GM23338 (cell line): ENCODE results near the gene TREML2. TPM values are rescaled to one million over a fixed set of nuclear protein-coding genes. Genes with fewer than 3 reads are reported as not detected.

Experiments used
- ATAC-seq: fragments of 200-7000 bp; cut with Tn5 transposase; 3 replicates; pipeline ENCODE4 v1.9.1; 2020
- DNase-seq: peaks from one replicate; pipeline ENCODE4 v3.0.0-alpha.2; 2015; ENCODE audit warnings: low spot score
- H2AFZ ChIP-seq: fragments of 200-600 bp; sonication (generic); 2 replicates; pipeline ENCODE4 v1.8.0; 2016; ENCODE audit warnings: antibody characterized with exemption, mild to moderate bottlenecking, moderate library complexity
- H3F3A ChIP-seq: fragments of 200-600 bp; sonication (generic); replicated peaks from 2 replicates; pipeline ENCODE4 v1.8.0; 2017; ENCODE audit warnings: antibody characterized with exemption, mixed run types, low read depth
- H3K27ac ChIP-seq: fragments of 200-600 bp; sonication (generic); 2 replicates; pipeline ENCODE4 v1.6.1; 2016; ENCODE audit warnings: low read depth
- H3K27me3 ChIP-seq: fragments of 200-600 bp; sonication (generic); 2 replicates; pipeline ENCODE4 v1.8.0; 2016; ENCODE audit warnings: mild to moderate bottlenecking, mixed run types, moderate library complexity; ENCODE audit not compliant: insufficient read depth
- H3K36me3 ChIP-seq: fragments of 200-600 bp; sonication (generic); 2 replicates; pipeline ENCODE4 v1.8.0; 2016; ENCODE audit warnings: mild to moderate bottlenecking; ENCODE audit not compliant: insufficient read depth
- H3K4me1 ChIP-seq: fragments of 200-600 bp; sonication (generic); 2 replicates; pipeline ENCODE4 v1.8.0; 2016; ENCODE audit warnings: mild to moderate bottlenecking, moderate library complexity; ENCODE audit not compliant: insufficient read depth
- H3K4me2 ChIP-seq: fragments of 200-600 bp; sonication (generic); 2 replicates; pipeline ENCODE4 v1.7.1; 2017; ENCODE audit warnings: mixed run types
- H3K4me3 ChIP-seq: fragments of 200-600 bp; sonication (generic); 2 replicates; pipeline ENCODE4 v1.6.1; 2016; ENCODE audit warnings: mixed run types
- H3K79me2 ChIP-seq: fragments of 200-600 bp; sonication (generic); replicated peaks from 2 replicates; pipeline ENCODE4 v1.8.0; 2017; ENCODE audit warnings: mild to moderate bottlenecking; ENCODE audit not compliant: insufficient read depth
- H3K9me2 ChIP-seq: fragments of 200-600 bp; sonication (generic); 2 replicates; pipeline ENCODE4 v1.8.0; 2017; ENCODE audit not compliant: insufficient read depth
- H4K20me1 ChIP-seq: fragments of 200-600 bp; sonication (generic); replicated peaks from 2 replicates; pipeline ENCODE4 v1.8.0; 2017; ENCODE audit warnings: mild to moderate bottlenecking; ENCODE audit not compliant: insufficient read depth
- H3K27ac Mint-ChIP-seq: 2 replicates; pipeline ENCODE4 v1.8.0; 2020; ENCODE audit warnings: inconsistent platforms, mild to moderate bottlenecking, moderate library complexity, mixed read lengths
- H3K27me3 Mint-ChIP-seq: 3 replicates; pipeline ENCODE4 v1.8.0; 2022; ENCODE audit warnings: low read depth, mild to moderate bottlenecking, moderate library complexity, mixed read lengths, inconsistent platforms; ENCODE audit not compliant: insufficient read depth, poor library complexity
- H3K36me3 Mint-ChIP-seq: 3 replicates; pipeline ENCODE4 v1.8.0; 2021; ENCODE audit warnings: low read depth, mild to moderate bottlenecking, inconsistent platforms, moderate library complexity, mixed read lengths
- H3K4me1 Mint-ChIP-seq: 3 replicates; pipeline ENCODE4 v1.8.0; 2020; ENCODE audit warnings: mild to moderate bottlenecking, inconsistent platforms, mixed read lengths
- H3K4me3 Mint-ChIP-seq: 3 replicates; pipeline ENCODE4 v1.8.0; 2021; ENCODE audit warnings: moderate library complexity, mild to moderate bottlenecking, inconsistent platforms, mixed read lengths
- H3K9me3 Mint-ChIP-seq: 3 replicates; pipeline ENCODE4 v1.8.0; 2020; ENCODE audit warnings: moderate library complexity, mild to moderate bottlenecking, inconsistent platforms, mixed read lengths
- CREB1 ChIP-seq: fragments of 250-450 bp; sonication (Bioruptor Pico); IDR thresholded peaks from 2 replicates; pipeline ENCODE4 v1.5.0; 2020; ENCODE audit warnings: low read depth, mild to moderate bottlenecking, moderate library complexity
- CTCF ChIP-seq, 2 experiments: fragments of 200-600 bp in 1 of 2; sonication (generic) in 1 of 2; conservative IDR thresholded peaks; 2 replicates each; pipeline versions ENCODE4 v1.5.1 to v1.6.1; 2016 to 2017; ENCODE audit warnings: antibody characterized with exemption in 2 of 2, low read depth in 2 of 2, mild to moderate bottlenecking in 2 of 2, moderate library complexity in 1 of 2
- ETS1 ChIP-seq: IDR thresholded peaks from 2 replicates; pipeline ENCODE4 v1.6.1; 2016; ENCODE audit warnings: antibody characterized with exemption
- EZH2 ChIP-seq: fragments of 200-600 bp; sonication (generic); IDR thresholded peaks from one replicate; pipeline ENCODE4 v1.8.0; 2017; ENCODE audit warnings: antibody characterized with exemption, mild to moderate bottlenecking, low read depth; ENCODE audit not compliant: unreplicated experiment
- EZH2phosphoT487 ChIP-seq: fragments of 200-600 bp; sonication (generic); IDR thresholded peaks from one replicate; pipeline ENCODE4 v1.8.1; 2018; ENCODE audit warnings: antibody characterized with exemption; ENCODE audit not compliant: unreplicated experiment
- JUNB ChIP-seq: IDR thresholded peaks from one replicate; pipeline ENCODE4 v1.6.1; 2016; ENCODE audit warnings: antibody characterized with exemption; ENCODE audit not compliant: unreplicated experiment
- NANOG ChIP-seq: IDR thresholded peaks from 2 replicates; pipeline ENCODE4 v1.6.1; 2016; ENCODE audit warnings: antibody characterized with exemption, borderline replicate concordance
- POLR2AphosphoS5 ChIP-seq: IDR thresholded peaks from 2 replicates; pipeline ENCODE4 v1.6.1; 2016; ENCODE audit warnings: antibody characterized with exemption, low read depth
- REST ChIP-seq: IDR thresholded peaks from one replicate; pipeline ENCODE4 v1.6.1; 2018; ENCODE audit warnings: antibody characterized with exemption; ENCODE audit not compliant: unreplicated experiment
- STAT1 ChIP-seq: IDR thresholded peaks from one replicate; pipeline ENCODE4 v1.6.1; 2016; ENCODE audit warnings: antibody characterized with exemption; ENCODE audit not compliant: unreplicated experiment
- ZNF114 ChIP-seq: fragments of 250-450 bp; sonication (Bioruptor Pico); IDR thresholded peaks from 2 replicates; pipeline ENCODE4 v1.5.0; 2020; ENCODE audit warnings: mild to moderate bottlenecking, moderate library complexity
- ZNF331 ChIP-seq: fragments of 250-450 bp; sonication (Bioruptor Pico); IDR thresholded peaks from 2 replicates; pipeline ENCODE4 v1.5.0; 2020; ENCODE audit warnings: low read depth, mild to moderate bottlenecking, moderate library complexity
- ZNF462 ChIP-seq: fragments of 250-450 bp; sonication (Bioruptor Pico); IDR thresholded peaks from 2 replicates; pipeline ENCODE4 v1.5.0; 2020; ENCODE audit warnings: mild to moderate bottlenecking, moderate library complexity
- polyA plus RNA-seq: library from polyadenylated mRNA; unstranded; fragments of >200 nt; fragmentation: Nextera tagmentation; extraction: Ambion mirVana; gene quantifications from 2 replicates; pipeline ENCODE4 v1.2.1, GENCODE V29; 2016
- total RNA-seq: library from RNA; depleted of rRNA; stranded (reverse); fragments of >200 nt; shearing (Covaris generic); gene quantifications from 2 replicates; pipeline ENCODE4 v1.2.3, GENCODE V29; 2014

The TREML2 gene
- total and polyA plus RNA-seq, 2 experiments from 2014 or later, result 0.07 TPM; not detected in 1

- peaks cover 9% of the 10 kb centered on the region for H3K4me1 Mint-ChIP-seq
- no peak overlapping the region for H3K27ac Mint-ChIP-seq
- H3K27ac ChIP-seq, result no peak overlapping the region
- no peak overlapping the region for H3K4me3 ChIP-seq
- TF ChIP-seq CTCF (conservative IDR thresholded peaks at IDR 0.05; ENCODE audit: low read depth in 2 of 2), result no peak
- no peak for TF ChIP-seq ETS1
- TF ChIP-seq ZNF331 (CRISPR knock-in tag), result no peak
- TF ChIP-seq STAT1, result no peak
- no peak for TF ChIP-seq POLR2AphosphoS5
- no peak for TF ChIP-seq EZH2
- TF ChIP-seq EZH2phosphoT487, result no peak
- no peak for TF ChIP-seq NANOG
- no peak for TF ChIP-seq JUNB
- no peak for TF ChIP-seq REST
- TF ChIP-seq ZNF462 (CRISPR knock-in tag), result no peak
- no peak for TF ChIP-seq ZNF114
- no peak for TF ChIP-seq CREB1 (CRISPR knock-in tag)
- peaks cover 2% of the 10 kb centered on the region for H3K27me3 Mint-ChIP-seq
- H3K79me2 ChIP-seq, result no peaks in the 10 kb centered on the region
- H3K27me3 ChIP-seq, result no peaks in the 10 kb centered on the region
- no peak overlapping the region for H2AFZ ChIP-seq
- H3K4me1 ChIP-seq, result no peaks in the 10 kb centered on the region
- H3K4me2 ChIP-seq, result no peak overlapping the region
- no peaks in the 10 kb centered on the region for H4K20me1 ChIP-seq
- H3K9me2 ChIP-seq, result peaks cover 10% of the 10 kb centered on the region; the same call in 1 of the 2 replicates
- H3K36me3 Mint-ChIP-seq, result peaks cover 22% of the 10 kb centered on the region
- no peaks in the 10 kb centered on the region for H3K36me3 ChIP-seq
- ATAC-seq (no peak), DNase-seq (no peak)
- no peaks in the 10 kb centered on the region for H3F3A ChIP-seq
- H3K9me3 Mint-ChIP-seq, result peaks cover 21% of the 10 kb centered on the region
- no peak overlapping the region for H3K4me3 Mint-ChIP-seq
Measured at GRCh38 chr6:41186031-41186562, 14.9 kb downstream of the TREML2 start.
